ENCODE data around the gene CEP97. TPM values are rescaled to one million over a fixed set of nuclear protein-coding genes. Genes with fewer than 3 reads are reported as not detected.
A peak's percentile ranks its signal among the peaks of the same experiment; 100 is the strongest.
"Not testable (repeated sequence)": the region's sequence is repeated elsewhere in the genome, so short reads cannot be mapped to it uniquely, and the experiment has no call there.

The CEP97 gene
- polyA plus RNA-seq, 4 donors: 13.6 to 19.8 (median 17.2) TPM

- not testable (repeated sequence) for DNase-seq (ENCODE audit: low read depth in 4 of 4, low spot score in 3 of 4)
These were observed 53.4 kb downstream of the CEP97 start for GRCh38 chr3:101777745-101778281.

DNA sequence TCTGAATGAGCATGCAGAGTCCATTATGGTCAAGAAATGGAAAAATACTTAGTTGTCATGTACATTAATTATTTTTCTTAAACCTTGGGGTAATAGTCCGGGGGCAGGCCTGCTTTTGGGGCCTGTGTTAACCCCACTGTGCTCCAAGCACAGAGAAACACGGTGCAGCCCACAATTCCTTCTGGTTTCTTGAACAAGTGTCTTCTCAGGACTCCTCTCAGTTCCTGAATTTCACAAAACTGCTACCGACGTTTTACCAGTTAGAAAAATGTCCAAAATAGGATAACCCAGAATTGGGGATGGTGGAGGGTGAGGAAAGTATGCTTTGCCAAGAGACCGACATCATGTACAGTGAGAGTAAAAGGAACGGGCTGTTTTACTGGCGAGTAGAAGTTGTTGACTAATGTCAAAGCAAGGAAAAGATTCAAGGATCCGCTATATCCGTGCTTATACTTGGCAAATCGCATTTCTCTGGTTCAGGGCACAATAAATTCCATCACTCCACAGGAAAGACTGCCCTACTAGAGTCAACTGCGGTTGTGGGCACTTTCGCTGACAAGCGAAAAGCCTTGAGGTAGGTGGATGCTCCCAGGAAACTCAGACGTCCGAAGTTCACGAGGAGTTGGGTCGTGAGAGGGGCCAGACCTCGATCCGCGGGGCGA lies 54.1 kb downstream of the CEP97 start:
- no peak for DNase-seq (ENCODE audit: low read depth in 4 of 4, low spot score in 3 of 4)

DNA sequence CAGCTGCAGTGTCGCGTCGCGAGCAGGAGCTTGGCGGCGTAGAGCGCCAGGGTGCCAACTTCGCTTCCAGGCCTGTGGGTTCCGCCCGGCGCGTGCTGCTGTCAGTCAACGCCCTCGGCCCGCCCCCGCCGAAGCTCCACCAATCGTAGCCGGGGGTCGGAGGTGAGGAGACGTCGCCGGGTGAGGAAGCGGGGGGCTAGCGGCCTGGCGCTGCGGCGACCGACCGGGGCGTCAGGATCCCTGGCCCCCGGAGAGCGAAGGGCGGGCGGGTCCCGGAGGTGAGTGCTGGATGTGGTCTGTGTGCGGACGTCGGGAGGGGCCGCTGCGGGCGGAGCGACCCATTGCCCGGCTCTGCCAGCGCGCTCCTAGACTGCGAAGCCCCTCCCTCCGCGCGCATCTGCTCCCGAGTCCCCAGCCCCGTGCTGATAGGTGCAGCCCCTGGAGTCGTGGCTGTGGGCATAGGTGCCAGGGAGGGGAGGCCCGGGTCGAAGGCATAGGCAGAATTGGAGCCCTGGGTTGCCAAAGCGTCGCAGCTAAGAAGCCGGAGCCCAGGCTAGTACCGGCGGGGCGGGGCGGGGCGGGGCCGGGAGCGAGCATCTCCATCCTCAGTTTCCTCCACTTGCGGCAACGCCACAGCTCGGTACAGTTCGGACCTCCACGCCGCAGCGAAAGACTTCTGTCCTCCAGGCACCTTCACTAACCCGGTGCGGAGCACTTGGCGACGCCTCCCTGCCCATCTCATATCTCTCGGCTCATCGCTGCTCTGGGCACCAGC lies 54.8 kb downstream of the CEP97 start, which contains the start of gene NXPE3:
Gene NXPE3, plus strand, starts transcription at position 165 of the 775 bp plus-strand sequence. CDS start 6,386 bp downstream, outside the sequence.
- DNase-seq (ENCODE audit: low read depth in 4 of 4, low spot score in 3 of 4): peak; percentile 50 to 58 (median 52)

GRCh38 chr3:101779822-101780381 lies 55.5 kb downstream of the CEP97 start:
- no peak for DNase-seq (ENCODE audit: low read depth in 4 of 4, low spot score in 3 of 4)

DNA sequence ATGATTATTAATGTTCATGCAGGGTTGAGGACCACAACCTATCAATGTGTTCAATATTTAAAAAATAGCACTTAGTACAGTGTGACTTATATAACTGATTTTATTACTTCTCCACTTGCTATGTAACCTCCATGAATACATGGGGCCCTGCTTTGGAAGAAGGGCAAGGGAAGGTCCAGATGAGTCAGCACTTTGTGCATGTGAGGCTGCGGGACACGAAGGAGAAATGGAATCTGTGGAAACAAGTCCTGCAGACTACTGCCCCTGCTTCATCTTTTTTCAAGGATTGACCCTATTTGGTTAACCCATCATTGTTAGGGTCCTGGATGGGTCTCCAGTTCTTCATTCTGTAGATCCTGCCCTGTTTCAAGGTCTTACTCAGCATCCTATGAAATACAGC lies 56.2 kb downstream of the CEP97 start:
- no peak for DNase-seq (ENCODE audit: low read depth in 4 of 4, low spot score in 3 of 4)

DNA sequence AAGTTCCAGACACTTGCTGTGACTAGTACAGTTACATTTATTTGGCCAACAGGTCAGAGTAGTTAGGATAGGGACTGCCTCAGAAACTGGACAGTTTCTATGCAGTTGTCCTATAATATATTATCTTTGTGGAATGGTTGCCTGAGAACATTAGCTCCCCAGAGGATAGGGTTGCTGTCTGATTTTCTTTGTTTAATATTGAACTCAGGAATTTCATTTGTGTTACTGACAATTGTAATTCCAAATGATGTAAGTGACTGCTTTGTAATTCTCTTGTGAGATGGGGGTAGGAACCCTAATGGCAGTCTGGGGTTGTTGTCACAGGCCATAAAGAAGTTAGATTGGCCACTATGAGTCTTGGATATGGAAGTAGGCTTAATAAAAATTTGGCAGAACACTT lies 56.8 kb downstream of the CEP97 start:
- no peak for DNase-seq (ENCODE audit: low read depth in 4 of 4, low spot score in 3 of 4)

GRCh38 chr3:101784855-101785613 lies 60.6 kb downstream of the CEP97 start:
- DNase-seq (ENCODE audit: low read depth in 4 of 4, low spot score in 3 of 4): no peak

GRCh38 chr3:101791778-101792177 lies 67.4 kb downstream of the CEP97 start:
- no peak for DNase-seq (ENCODE audit: low read depth in 4 of 4, low spot score in 3 of 4)

DNA sequence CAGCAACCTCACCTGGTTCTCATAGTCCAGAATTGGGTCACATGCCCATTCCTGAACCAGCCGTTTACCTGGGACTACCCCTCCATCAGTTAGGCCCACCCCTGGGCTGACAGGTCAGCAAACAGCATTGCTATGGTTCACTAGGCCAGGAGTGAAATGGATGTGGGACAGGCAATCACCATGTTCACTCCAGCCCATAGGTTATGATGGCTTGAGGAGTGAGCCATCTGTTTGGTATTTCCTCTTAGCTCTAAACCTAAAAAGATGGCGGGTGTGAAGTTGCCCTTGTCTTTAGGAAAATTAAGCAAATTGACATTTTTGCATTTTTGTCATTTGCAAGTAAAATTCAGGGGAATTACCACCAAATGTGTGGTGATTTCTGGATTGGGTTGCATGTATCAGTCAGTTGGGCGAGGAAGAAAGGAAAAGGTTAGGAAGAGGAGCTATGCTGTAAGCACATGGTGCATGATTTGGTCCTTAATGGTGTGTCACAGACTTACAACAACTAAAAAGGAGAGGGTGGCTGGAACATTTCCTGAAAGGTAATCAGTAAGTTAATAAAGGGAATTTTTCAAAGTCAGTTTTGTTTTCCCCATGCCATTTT lies 71.8 kb downstream of the CEP97 start:
- no peak for DNase-seq (ENCODE audit: low read depth in 4 of 4, low spot score in 3 of 4)

GRCh38 chr3:101801174-101801573 lies 76.8 kb downstream of the CEP97 start:
- DNase-seq (ENCODE audit: low read depth in 4 of 4, low spot score in 3 of 4): no peak

- no peak for DNase-seq (ENCODE audit: low read depth in 4 of 4, low spot score in 3 of 4)
These were observed 77.8 kb downstream of the CEP97 start for GRCh38 chr3:101802179-101802578.

- DNase-seq (ENCODE audit: low read depth in 4 of 4, low spot score in 3 of 4): peak in 2 of 4 donors; percentile 46 to 51
These were observed 78.9 kb downstream of the CEP97 start for GRCh38 chr3:101803173-101803782.

DNA sequence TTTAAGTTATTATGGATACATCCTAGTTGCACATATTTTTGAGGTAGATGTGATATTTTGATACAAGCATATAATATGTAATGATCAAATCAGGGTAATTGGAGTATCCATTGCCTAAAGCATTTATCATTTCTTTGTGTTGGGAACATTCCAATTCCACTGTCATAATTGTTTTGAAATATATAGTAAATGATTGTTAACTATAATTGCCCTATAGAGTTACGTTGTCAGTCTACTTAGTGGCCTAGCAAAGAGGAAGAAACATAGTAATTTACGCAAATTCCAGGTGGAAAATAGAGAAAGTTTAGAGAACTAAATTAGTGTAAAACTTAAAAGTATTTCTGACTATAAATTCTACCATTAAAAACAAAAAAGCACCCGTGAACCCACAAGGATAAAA lies 79.5 kb downstream of the CEP97 start:
- no peak for DNase-seq (ENCODE audit: low read depth in 4 of 4, low spot score in 3 of 4)

GRCh38 chr3:101806491-101806890 lies 82.1 kb downstream of the CEP97 start:
- no peak for DNase-seq (ENCODE audit: low read depth in 4 of 4, low spot score in 3 of 4)

DNA sequence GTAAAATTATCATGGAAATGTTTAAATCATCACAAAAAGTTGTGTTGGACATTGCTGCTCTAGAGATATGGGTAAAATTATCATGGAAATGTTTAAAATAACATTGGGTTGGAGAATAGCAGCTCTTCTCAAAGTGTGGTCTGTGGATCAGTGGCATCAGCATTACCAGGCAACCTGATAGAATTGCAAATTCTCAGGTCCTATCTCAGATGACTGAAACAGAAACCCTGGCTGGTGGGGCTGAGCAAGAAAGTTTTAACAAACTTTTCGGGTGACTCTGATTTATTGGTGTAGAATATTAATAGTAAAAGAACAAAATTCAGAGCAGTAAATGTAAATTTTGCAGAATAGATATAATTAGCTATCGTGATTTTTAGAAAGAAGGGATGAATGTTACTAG lies 83.5 kb downstream of the CEP97 start:
- DNase-seq (ENCODE audit: low read depth in 4 of 4, low spot score in 3 of 4): no peak

GRCh38 chr3:101809178-101810021 lies 85.0 kb downstream of the CEP97 start:
- no peak for DNase-seq (ENCODE audit: low read depth in 4 of 4, low spot score in 3 of 4)

- DNase-seq (ENCODE audit: low read depth in 4 of 4, low spot score in 3 of 4): no peak
These were observed 85.6 kb downstream of the CEP97 start for GRCh38 chr3:101810022-101810418.

DNA sequence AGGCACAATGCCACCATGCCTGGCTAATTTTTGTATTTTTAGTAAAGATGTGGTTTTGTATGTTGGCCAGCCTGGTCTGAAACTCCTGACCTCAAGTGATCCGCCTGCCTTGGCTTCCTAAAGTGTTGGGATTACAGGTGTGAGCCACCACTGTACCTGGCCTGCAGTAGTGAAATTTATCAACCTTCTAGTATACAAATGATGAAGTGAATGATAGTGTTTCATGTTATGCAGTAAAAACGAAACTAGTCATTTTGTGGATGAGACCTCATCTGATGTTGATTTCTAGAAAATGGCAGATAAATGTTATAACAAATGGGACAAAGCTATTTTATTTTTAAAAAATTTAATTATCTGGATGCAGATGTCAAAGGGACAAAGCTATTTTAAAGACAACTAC lies 87.5 kb downstream of the CEP97 start:
- no peak for DNase-seq (ENCODE audit: low read depth in 4 of 4, low spot score in 3 of 4)

- no peak for DNase-seq (ENCODE audit: low read depth in 4 of 4, low spot score in 3 of 4)
These were observed 88.5 kb downstream of the CEP97 start for GRCh38 chr3:101812895-101813294.
